Measurements from ENCODE around the gene LRRC32.

The LRRC32 gene

GRCh38 chr11:76705826-76706225 is 35.3 kb upstream of the LRRC32 start:
- H3K4me3 ChIP-seq (replicated peaks in 1 of 2; ENCODE audit: low read depth in 2 of 2, low read length in 2 of 2): no peak overlapping the region
- TF ChIP-seq CTCF (IDR thresholded peaks at IDR 0.05; ENCODE audit: low read depth, low read length): no peak
- no peak for DNase-seq (ENCODE audit: low read depth in 2 of 2)

GRCh38 chr11:76704171-76704948 is 33.8 kb upstream of the LRRC32 start:
- no peak for TF ChIP-seq CTCF (IDR thresholded peaks at IDR 0.05; ENCODE audit: low read depth, low read length)
- no peak overlapping the region for H3K4me3 ChIP-seq (replicated peaks in 1 of 2; ENCODE audit: low read depth in 2 of 2, low read length in 2 of 2)
- DNase-seq (ENCODE audit: low read depth in 2 of 2): no peak

GRCh38 chr11:76703707-76704106 is 33.2 kb upstream of the LRRC32 start:
- no peak for DNase-seq (ENCODE audit: low read depth in 2 of 2)
- H3K4me3 ChIP-seq (replicated peaks in 1 of 2; ENCODE audit: low read depth in 2 of 2, low read length in 2 of 2): no peak overlapping the region
- TF ChIP-seq CTCF (IDR thresholded peaks at IDR 0.05; ENCODE audit: low read depth, low read length): no peak

- H3K4me3 ChIP-seq (replicated peaks in 1 of 2; ENCODE audit: low read depth in 2 of 2, low read length in 2 of 2): no peak overlapping the region
- no peak for DNase-seq (ENCODE audit: low read depth in 2 of 2)
- no peak for TF ChIP-seq CTCF (IDR thresholded peaks at IDR 0.05; ENCODE audit: low read depth, low read length)
These were observed 32.0 kb upstream of the LRRC32 start for GRCh38 chr11:76702336-76703128.

GRCh38 chr11:76701294-76702040 is 30.9 kb upstream of the LRRC32 start:
- TF ChIP-seq CTCF (IDR thresholded peaks at IDR 0.05; ENCODE audit: low read depth, low read length): no peak
- DNase-seq (ENCODE audit: low read depth in 2 of 2): peak; percentile 57
- H3K4me3 ChIP-seq (replicated peaks in 1 of 2; ENCODE audit: low read depth in 2 of 2, low read length in 2 of 2): no peak overlapping the region

- peak; percentile 64 to 88 for DNase-seq (ENCODE audit: low read depth in 2 of 2)
- no peak overlapping the region for H3K4me3 ChIP-seq (replicated peaks in 1 of 2; ENCODE audit: low read depth in 2 of 2, low read length in 2 of 2)
- TF ChIP-seq CTCF (IDR thresholded peaks at IDR 0.05; ENCODE audit: low read depth, low read length): no peak
These were observed 29.9 kb upstream of the LRRC32 start for GRCh38 chr11:76700177-76701100.

All from cardiac fibroblast (primary cell).